CD4-positive, alpha-beta T cell treated with Interleukin-6 for 4 hours (primary cell): Measurements from ENCODE around the gene CWC25.
"Not testable (repeated sequence)": the region's sequence is repeated elsewhere in the genome, so short reads cannot be mapped to it uniquely, and the experiment has no call there.

Source experiments
- DNase-seq: peaks from one replicate; pipeline ENCODE4 v3.0.0-alpha.2; 2020; ENCODE audit warnings: mixed read lengths

The CWC25 gene

GRCh38 chr17:38824899-38825761 is at the start of gene CWC25:
Gene CWC25, minus strand, starts transcription at chr17:38825321. Its CDS starts 138 bp downstream, at chr17:38825183.
- peak; percentile 90 for DNase-seq

GRCh38 chr17:38873640-38874380 is 48.7 kb upstream of the CWC25 start:
- no peak for DNase-seq

- no peak for DNase-seq
These were observed 47.7 kb upstream of the CWC25 start for GRCh38 chr17:38872671-38873385.

GRCh38 chr17:38872027-38872511 is 46.9 kb upstream of the CWC25 start:
- DNase-seq: no peak

GRCh38 chr17:38871247-38872015 is 46.3 kb upstream of the CWC25 start:
- DNase-seq: peak; percentile 82

GRCh38 chr17:38870259-38871165 is 45.4 kb upstream of the CWC25 start:
- peak; percentile 81 for DNase-seq

GRCh38 chr17:38869526-38870258 is 44.6 kb upstream of the CWC25 start, which contains the start of gene LASP1:
Gene LASP1, plus strand, starts transcription at chr17:38870058. Its CDS starts 132 bp downstream, at chr17:38870190.
- DNase-seq: peak; percentile 87

- DNase-seq: peak; percentile 83
These were observed 43.9 kb upstream of the CWC25 start for GRCh38 chr17:38868817-38869525.

- DNase-seq: peak; percentile 20
These were observed 43.1 kb upstream of the CWC25 start for GRCh38 chr17:38867968-38868816.

GRCh38 chr17:38867179-38867967 is 42.3 kb upstream of the CWC25 start:
- peak; percentile 72 for DNase-seq

GRCh38 chr17:38864636-38865398 is 39.7 kb upstream of the CWC25 start:
- DNase-seq: no peak

- no peak for DNase-seq
These were observed 36.3 kb upstream of the CWC25 start for GRCh38 chr17:38861399-38861843.

- DNase-seq: no peak
These were observed 32.1 kb upstream of the CWC25 start for GRCh38 chr17:38857271-38857670.

GRCh38 chr17:38855101-38855714 is 30.1 kb upstream of the CWC25 start:
- DNase-seq: not testable (repeated sequence)

GRCh38 chr17:38853292-38854219 is 28.4 kb upstream of the CWC25 start, which contains the start of gene RPL23:
Gene RPL23, minus strand, starts transcription at chr17:38853721. Its CDS starts 11 bp downstream, at chr17:38853710.
- DNase-seq: peak; percentile 95
